HG02840 (cell line): ENCODE measurements around the gene SMOC1.
"Not testable (repeated sequence)": the region's sequence is repeated elsewhere in the genome, so short reads cannot be mapped to it uniquely, and the experiment has no call there.

Source experiments
- ATAC-seq: cut with Tn5 transposase; IDR thresholded peaks from one replicate; pipeline ENCODE4 v1.9.1; 2021; ENCODE audit warnings: mild to moderate bottlenecking, moderate library complexity, moderate number of reproducible peaks; ENCODE audit not compliant: unreplicated experiment, low FRiP score

SMOC1 gene

GRCh38 chr14:69895109-69895508 is 15.9 kb downstream of the SMOC1 start:
- no peak for ATAC-seq

- no peak for ATAC-seq
These were observed 16.9 kb downstream of the SMOC1 start for GRCh38 chr14:69896080-69896479.

- no peak for ATAC-seq
These were observed 17.8 kb downstream of the SMOC1 start for GRCh38 chr14:69896972-69897371.

- ATAC-seq: no peak
These were observed 21.4 kb downstream of the SMOC1 start for GRCh38 chr14:69900603-69901002.

GRCh38 chr14:69901113-69901951 is 22.1 kb downstream of the SMOC1 start:
- no peak for ATAC-seq

GRCh38 chr14:69903046-69903445 is 23.8 kb downstream of the SMOC1 start:
- ATAC-seq: not testable (repeated sequence)

- ATAC-seq: no peak
These were observed 25.0 kb downstream of the SMOC1 start for GRCh38 chr14:69904246-69904645.

GRCh38 chr14:69906201-69906600 is 27.0 kb downstream of the SMOC1 start:
- ATAC-seq: no peak

GRCh38 chr14:69909826-69910550 is 30.8 kb downstream of the SMOC1 start:
- no peak for ATAC-seq

- ATAC-seq: no peak
These were observed 31.7 kb downstream of the SMOC1 start for GRCh38 chr14:69910871-69911270.

GRCh38 chr14:69913686-69914085 is 34.5 kb downstream of the SMOC1 start:
- ATAC-seq: no peak

- no peak for ATAC-seq
These were observed 37.2 kb downstream of the SMOC1 start for GRCh38 chr14:69916396-69916795.

- no peak for ATAC-seq
These were observed 38.1 kb downstream of the SMOC1 start for GRCh38 chr14:69917287-69917686.

GRCh38 chr14:69919815-69920214 is 40.6 kb downstream of the SMOC1 start:
- no peak for ATAC-seq

GRCh38 chr14:69921052-69921451 is 41.8 kb downstream of the SMOC1 start:
- ATAC-seq: no peak

GRCh38 chr14:69922198-69922597 is 43.0 kb downstream of the SMOC1 start:
- ATAC-seq: no peak

- ATAC-seq: no peak
These were observed 45.0 kb downstream of the SMOC1 start for GRCh38 chr14:69924201-69924600.

- ATAC-seq: no peak
These were observed 48.9 kb downstream of the SMOC1 start for GRCh38 chr14:69928111-69928523.

GRCh38 chr14:69930780-69931379 is 51.7 kb downstream of the SMOC1 start:
- ATAC-seq: no peak

- ATAC-seq: no peak
These were observed 52.7 kb downstream of the SMOC1 start for GRCh38 chr14:69931960-69932359.

- ATAC-seq: no peak
These were observed 53.2 kb downstream of the SMOC1 start for GRCh38 chr14:69932391-69932790.
